ENCODE data around the gene ZNF586.

- TF ChIP-seq CTCF (IDR thresholded peaks at IDR 0.05) (no peak), POLR2A (IDR thresholded peaks at IDR 0.05) (no peak), EP300 (IDR thresholded peaks at IDR 0.05) (no peak), POLR2AphosphoS5 (IDR thresholded peaks at IDR 0.05) (no peak)
Measured at GRCh38 chr19:57807541-57807940, 38.1 kb downstream of the ZNF586 start.
